RPMI7951 (cell line): ENCODE results near the gene ZNF750. TPM values are rescaled to one million over a fixed set of nuclear protein-coding genes. Genes with fewer than 3 reads are reported as not detected.
A peak's percentile ranks its signal among the peaks of the same experiment; 100 is the strongest.

Experiments used
- DNase-seq: peaks from one replicate; pipeline ENCODE4 v3.0.0-alpha.2; 2012; ENCODE audit warnings: low read depth
- total RNA-seq: library from RNA; depleted of rRNA; stranded (reverse); fragments of >200 nt; shearing (Covaris generic); gene quantifications from 2 replicates; pipeline ENCODE4 v1.2.3, GENCODE V29; 2014; rRNA removed

Gene ZNF750
- not detected in 2 replicates for total RNA-seq

- no peak for DNase-seq
Measured at GRCh38 chr17:82839617-82840292, at the start of gene ZNF750. ZNF750 (minus strand) TSS chr17:82840022; CDS start chr17:82832454, 7,568 bp downstream.

- no peak for DNase-seq
Measured at GRCh38 chr17:82888583-82889495, 49.0 kb upstream of the ZNF750 start.

- DNase-seq, result no peak
Measured at GRCh38 chr17:82887255-82888164, 47.7 kb upstream of the ZNF750 start.

GRCh38 chr17:82884970-82885353 is 45.1 kb upstream of the ZNF750 start:
- no peak for DNase-seq

- DNase-seq, result no peak
Measured at GRCh38 chr17:82884341-82884969, 44.6 kb upstream of the ZNF750 start.

GRCh38 chr17:82883419-82884031 is 43.7 kb upstream of the ZNF750 start:
- DNase-seq, result no peak

GRCh38 chr17:82882715-82883418 is 43.0 kb upstream of the ZNF750 start:
- no peak for DNase-seq

GRCh38 chr17:82881900-82882714 is 42.3 kb upstream of the ZNF750 start:
- DNase-seq, result no peak

- no peak for DNase-seq
Measured at GRCh38 chr17:82881324-82881823, 41.6 kb upstream of the ZNF750 start.

- no peak for DNase-seq
Measured at GRCh38 chr17:82880620-82881323, 41.0 kb upstream of the ZNF750 start.

GRCh38 chr17:82879241-82879640 is 39.4 kb upstream of the ZNF750 start:
- DNase-seq, result no peak

GRCh38 chr17:82878527-82878926 is 38.7 kb upstream of the ZNF750 start:
- no peak for DNase-seq

- peak; percentile 64 for DNase-seq
Measured at GRCh38 chr17:82876602-82877379, 37.0 kb upstream of the ZNF750 start.

- DNase-seq, result peak; percentile 49
Measured at GRCh38 chr17:82876149-82876548, 36.3 kb upstream of the ZNF750 start.

GRCh38 chr17:82875407-82875856 is 35.6 kb upstream of the ZNF750 start:
- no peak for DNase-seq

GRCh38 chr17:82874011-82874835 is 34.4 kb upstream of the ZNF750 start:
- DNase-seq, result no peak

- DNase-seq, result no peak
Measured at GRCh38 chr17:82873521-82873920, 33.7 kb upstream of the ZNF750 start.
